Nephron (organoid): ENCODE measurements around the gene KL.
A peak's percentile ranks its signal among the peaks of the same experiment; 100 is the strongest.

Experiments used
- H3K27ac Mint-ChIP-seq, 3 experiments: 2 replicates each; pipeline ENCODE4 v1.8.0; 2020; ENCODE audit warnings: mixed read lengths in 3 of 3, mild to moderate bottlenecking in 2 of 3, moderate library complexity in 1 of 3
- H3K27me3 Mint-ChIP-seq: 2 replicates; pipeline ENCODE4 v1.8.0; 2021; ENCODE audit warnings: low read depth, mild to moderate bottlenecking, moderate library complexity, mixed read lengths
- H3K36me3 Mint-ChIP-seq: 2 replicates; pipeline ENCODE4 v1.8.0; 2020; ENCODE audit warnings: low read depth, mixed read lengths
- H3K4me1 Mint-ChIP-seq: 2 replicates; pipeline ENCODE4 v1.8.0; 2020; ENCODE audit warnings: mixed read lengths
- H3K4me3 Mint-ChIP-seq, 3 experiments: 2 replicates each; pipeline ENCODE4 v1.8.0; 2020; ENCODE audit warnings: mild to moderate bottlenecking in 3 of 3, mixed read lengths in 3 of 3, moderate library complexity in 2 of 3
- H3K9me3 Mint-ChIP-seq: 2 replicates; pipeline ENCODE4 v1.8.0; 2020; ENCODE audit warnings: mixed read lengths
- CTCF ChIP-seq, 3 experiments: fragments of 200-600 bp; sonication (generic); IDR thresholded peaks; one replicate each; pipeline ENCODE4 v1.5.0; 2021; ENCODE audit warnings: antibody characterized with exemption in 3 of 3; ENCODE audit not compliant: unreplicated experiment in 3 of 3

Gene KL

DNA sequence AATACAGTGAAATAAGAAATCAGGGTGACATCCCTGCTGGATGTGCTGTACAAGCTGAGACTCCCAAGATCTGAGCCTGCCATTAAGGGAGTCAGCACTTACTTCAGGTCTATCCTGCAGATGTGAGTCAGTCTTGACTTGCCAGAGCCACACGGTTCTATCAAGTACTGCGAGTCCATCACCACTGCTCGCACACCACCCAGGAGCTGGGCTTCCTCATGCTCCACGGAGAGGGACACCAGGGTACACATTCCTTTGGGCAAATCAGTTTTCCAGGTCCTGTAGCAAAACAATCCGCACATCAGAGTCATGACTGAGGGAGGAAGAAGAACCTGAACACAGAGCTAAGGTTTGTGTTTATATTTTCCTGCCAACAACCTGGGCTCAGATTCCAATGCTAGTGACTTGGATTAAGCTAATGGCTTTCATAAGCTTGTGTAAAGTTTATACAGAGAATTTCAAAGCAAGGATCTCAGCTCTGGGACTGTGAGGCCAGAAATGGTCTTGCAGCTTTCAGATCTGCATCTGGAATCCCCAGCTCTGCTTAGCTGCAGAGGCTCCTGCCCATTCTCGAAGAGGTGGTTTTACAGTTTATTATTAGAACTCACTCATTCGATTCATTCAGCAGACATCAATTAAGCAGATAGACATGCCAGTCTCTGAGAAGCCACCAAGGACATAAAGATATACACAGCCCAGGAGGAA lies 90.6 kb downstream of the KL start:
- peaks cover 23% of the 10 kb centered on the region for H3K4me1 Mint-ChIP-seq
- no peak for TF ChIP-seq CTCF (IDR thresholded peaks at IDR 0.05; ENCODE audit: unreplicated experiment in 3 of 3)
- peaks cover 63% of the 10 kb centered on the region for H3K36me3 Mint-ChIP-seq
- H3K4me3 Mint-ChIP-seq = no peak overlapping the region
- H3K9me3 Mint-ChIP-seq = no peaks in the 10 kb centered on the region
- H3K27me3 Mint-ChIP-seq = no peaks in the 10 kb centered on the region
- H3K27ac Mint-ChIP-seq = peak overlapping the region in 1 of 3 experiments; percentile 10

DNA sequence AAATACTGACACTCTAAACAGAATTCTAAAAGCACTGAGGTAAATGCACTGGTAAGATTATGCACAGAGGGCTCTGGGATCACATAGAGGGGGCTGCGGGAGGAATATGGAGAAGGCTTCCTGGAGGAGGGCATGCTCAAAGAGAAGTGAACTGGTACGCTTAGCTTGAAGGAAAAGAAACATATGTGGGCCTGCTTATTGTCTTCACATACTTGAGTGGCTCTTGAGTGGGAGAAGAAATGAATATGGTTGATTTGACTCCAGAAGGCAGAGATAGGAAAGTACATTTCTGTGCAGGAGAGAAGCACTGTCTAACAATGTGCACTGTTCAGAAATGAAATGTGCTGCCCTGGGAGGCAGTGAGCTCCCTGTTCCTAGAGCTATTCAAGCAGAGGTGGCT lies 91.1 kb downstream of the KL start:
- Mint-ChIP-seq H3K36me3 (peaks cover 66% of the 10 kb centered on the region), H3K9me3 (no peaks in the 10 kb centered on the region), H3K4me3 (no peak overlapping the region), H3K27me3 (no peaks in the 10 kb centered on the region), H3K4me1 (peaks cover 29% of the 10 kb centered on the region), H3K27ac (peak overlapping the region in 1 of 3 experiments; percentile 10)
- TF ChIP-seq CTCF (IDR thresholded peaks at IDR 0.05; ENCODE audit: unreplicated experiment in 3 of 3) = no peak

- H3K9me3 Mint-ChIP-seq = no peaks in the 10 kb centered on the region
- peaks cover 72% of the 10 kb centered on the region for H3K36me3 Mint-ChIP-seq
- no peaks in the 10 kb centered on the region for H3K27me3 Mint-ChIP-seq
- no peak for TF ChIP-seq CTCF (IDR thresholded peaks at IDR 0.05; ENCODE audit: unreplicated experiment in 3 of 3)
- H3K27ac Mint-ChIP-seq = peak overlapping the region in 1 of 3 experiments; percentile 85
- no peak overlapping the region for H3K4me3 Mint-ChIP-seq
- peaks cover 35% of the 10 kb centered on the region for H3K4me1 Mint-ChIP-seq
Observed at GRCh38 chr13:33108620-33109019, 92.4 kb downstream of the KL start.

DNA sequence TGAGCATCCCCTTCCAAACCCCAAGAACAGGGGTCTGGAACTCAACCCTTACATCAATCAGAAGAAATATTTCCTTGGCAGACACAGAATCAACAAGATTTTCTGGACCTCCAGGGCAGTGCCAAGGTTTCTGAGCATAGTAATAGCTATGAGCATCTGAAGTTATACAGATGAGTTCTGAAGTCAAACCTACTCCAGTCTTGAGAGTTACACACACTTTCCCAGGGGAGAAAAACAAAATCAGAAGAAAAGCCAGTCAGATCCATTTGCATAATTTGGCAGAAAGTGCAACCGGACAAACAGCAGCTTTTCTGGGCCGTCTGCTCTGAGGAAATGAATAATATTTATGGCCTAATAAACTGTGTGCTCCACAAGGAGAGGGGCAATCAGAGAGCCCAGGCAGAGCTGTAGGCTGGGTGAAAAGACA lies 93.1 kb downstream of the KL start:
- Mint-ChIP-seq H3K4me3 (no peak overlapping the region), H3K36me3 (peaks cover 69% of the 10 kb centered on the region), H3K27me3 (no peaks in the 10 kb centered on the region), H3K4me1 (peaks cover 41% of the 10 kb centered on the region), H3K27ac (peak overlapping the region; percentile 37 to 85 (median 68)), H3K9me3 (no peaks in the 10 kb centered on the region)
- no peak for TF ChIP-seq CTCF (IDR thresholded peaks at IDR 0.05; ENCODE audit: unreplicated experiment in 3 of 3)

DNA sequence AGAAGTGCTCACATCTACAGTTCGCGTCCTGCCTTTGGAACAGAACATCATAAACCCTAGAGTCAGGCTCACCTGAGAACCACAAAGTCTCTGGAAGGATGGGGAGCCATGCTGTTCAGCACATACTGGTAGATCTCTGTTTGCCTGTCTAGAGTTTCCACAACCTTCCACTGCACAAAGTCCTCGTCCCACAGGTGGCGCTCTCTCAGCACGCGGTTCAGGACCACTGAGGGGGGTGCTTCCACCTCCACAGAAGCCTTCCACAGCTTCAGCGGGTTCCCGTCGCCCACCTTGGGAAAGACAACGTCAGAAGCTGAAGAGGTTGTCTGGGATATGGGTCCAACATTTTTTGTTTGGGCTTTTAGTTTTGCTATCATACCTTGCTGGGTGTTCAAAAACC lies 93.6 kb downstream of the KL start:
- no peak overlapping the region for H3K4me3 Mint-ChIP-seq
- no peaks in the 10 kb centered on the region for H3K27me3 Mint-ChIP-seq
- H3K36me3 Mint-ChIP-seq = peaks cover 67% of the 10 kb centered on the region
- no peaks in the 10 kb centered on the region for H3K9me3 Mint-ChIP-seq
- peak overlapping the region; percentile 37 to 95 (median 68) for H3K27ac Mint-ChIP-seq
- TF ChIP-seq CTCF (IDR thresholded peaks at IDR 0.05; ENCODE audit: unreplicated experiment in 3 of 3) = no peak
- peaks cover 45% of the 10 kb centered on the region for H3K4me1 Mint-ChIP-seq

GRCh38 chr13:33110386-33110712 lies 94.1 kb downstream of the KL start:
- peak overlapping the region in 2 of 3 experiments; percentile 42 to 95 for H3K27ac Mint-ChIP-seq
- H3K27me3 Mint-ChIP-seq = no peaks in the 10 kb centered on the region
- H3K4me1 Mint-ChIP-seq = peaks cover 45% of the 10 kb centered on the region
- H3K4me3 Mint-ChIP-seq = no peak overlapping the region
- no peak for TF ChIP-seq CTCF (IDR thresholded peaks at IDR 0.05; ENCODE audit: unreplicated experiment in 3 of 3)
- H3K36me3 Mint-ChIP-seq = peaks cover 70% of the 10 kb centered on the region
- H3K9me3 Mint-ChIP-seq = no peaks in the 10 kb centered on the region
